NCI-H1092 treated with DMSO at 0.1 percent for 48 hours (cell line): ENCODE measurements around the gene FATE1.

Source experiments
- DNase-seq: peaks from one replicate; lab custom pipeline; 2025; lab: John Stamatoyannopoulos, UW

The FATE1 gene

GRCh38 chrX:151743651-151744470, 28.0 kb downstream of the FATE1 start:
- DNase-seq, result no peak

- no peak for DNase-seq
These were observed 29.8 kb downstream of the FATE1 start for GRCh38 chrX:151745651-151746050.

GRCh38 chrX:151746502-151746901, 30.7 kb downstream of the FATE1 start:
- DNase-seq, result no peak

GRCh38 chrX:151750511-151750910, 34.7 kb downstream of the FATE1 start:
- no peak for DNase-seq

GRCh38 chrX:151752847-151753246, 37.0 kb downstream of the FATE1 start:
- DNase-seq, result no peak

- DNase-seq, result peak; percentile 69
These were observed 37.6 kb downstream of the FATE1 start for GRCh38 chrX:151753313-151754046.

GRCh38 chrX:151754047-151754429, 38.2 kb downstream of the FATE1 start:
- DNase-seq, result peak; percentile 78

GRCh38 chrX:151754641-151755215, 38.9 kb downstream of the FATE1 start:
- DNase-seq, result peak; percentile 35

- DNase-seq, result no peak
These were observed 43.3 kb downstream of the FATE1 start for GRCh38 chrX:151759041-151759708.

GRCh38 chrX:151762802-151763201, 47.0 kb downstream of the FATE1 start:
- DNase-seq, result no peak

GRCh38 chrX:151763711-151764110, 47.9 kb downstream of the FATE1 start:
- DNase-seq, result no peak

- DNase-seq, result no peak
These were observed 49.2 kb downstream of the FATE1 start for GRCh38 chrX:151765026-151765425.

- no peak for DNase-seq
These were observed 55.9 kb downstream of the FATE1 start for GRCh38 chrX:151771726-151772125.
